Measurements from ENCODE around the gene RASSF1. TPM values are rescaled to one million over a fixed set of nuclear protein-coding genes. Genes with fewer than 3 reads are reported as not detected.

Gene RASSF1
- total and polyA plus RNA-seq, 2 of the 4 experiments (the other 2 are of a cell fraction) = 17.4 to 53.4 TPM

- no peaks in the 10 kb centered on the region for H3K9me1 ChIP-seq (ENCODE audit: insufficient read depth, low read length)
- no peak overlapping the region for H2BK120ac ChIP-seq (ENCODE audit: low read depth, low read length)
- in situ Hi-C loops (cut with MboI; ENCODE audit: low sequenced_read_pairs) (loop anchor here (25.0 kb wide), 3 partner anchors 1061 to 1836 kb away; partner anchors contain the start of genes ABHD14B, GPR62, MANF and PCBP4), dilution Hi-C loops (cut with HindIII; ENCODE audit: low sequenced_read_pairs, unreplicated experiment) (no loop called here), intact Hi-C loops (cut with micrococcal nuclease) (no loop called here)
- no TSS peak for BruUV-seq (replicated peaks)
- no peak overlapping the region for H3K4me2 ChIP-seq (ENCODE audit: low read depth, low read length)
- no peak overlapping the region for H3K56ac ChIP-seq (ENCODE audit: extremely low read depth, insufficient read depth, low read length)
- ChIA-PET CTCF (no interaction called here), POLR2A (ENCODE audit: unreplicated experiment) (no interaction called here)
- H2BK20ac ChIP-seq (ENCODE audit: low read depth, low read length) = no peak overlapping the region
- no peak overlapping the region for H2BK15ac ChIP-seq (ENCODE audit: low read depth, low read length)
- no peak overlapping the region for H3K4ac ChIP-seq (ENCODE audit: low read depth, low read length)
- H3K18ac ChIP-seq (ENCODE audit: low read depth, low read length) = no peak overlapping the region
- H3K4me3 ChIP-seq (ENCODE audit: insufficient read depth, low read depth, low read length) = no peak overlapping the region
- no CpG with 5 or more reads among the region's 8 CpGs for WGBS, 2 experiments (ENCODE audit: extremely low coverage in 2 of 2, insufficient read length in 1 of 2)
- ATAC-seq (ENCODE audit: low read depth) (no peak), DNase-seq (no peak)
- no peak overlapping the region for H3K27ac ChIP-seq (ENCODE audit: insufficient read depth, low read length)
- H3K9ac ChIP-seq (ENCODE audit: low read depth, low read length) = no peak overlapping the region
- H3K4me1 ChIP-seq (ENCODE audit: control insufficient read depth, insufficient read depth, low read length) = peaks cover 16% of the 10 kb centered on the region
- H3K27me3 ChIP-seq (ENCODE audit: control insufficient read depth, insufficient read depth, low read length) = no peaks in the 10 kb centered on the region
- no peak overlapping the region for H4K5ac ChIP-seq (ENCODE audit: low read depth, low read length)
- no peak overlapping the region for H2AK5ac ChIP-seq (ENCODE audit: low read depth, low read length)
- H4K20me1 ChIP-seq (ENCODE audit: insufficient read depth, low read length) = peaks cover 8% of the 10 kb centered on the region
- H2AK9ac ChIP-seq (replicated peaks; ENCODE audit: low read depth, low read length, poor library complexity) = no peak overlapping the region
- TF ChIP-seq CEBPB (IDR thresholded peaks at IDR 0.05; ENCODE audit: low read depth, low read length) = no peak
- no peak for TF ChIP-seq MXI1 (IDR thresholded peaks at IDR 0.05; ENCODE audit: borderline replicate concordance, low read depth, low read length)
- TF ChIP-seq MAZ (IDR thresholded peaks at IDR 0.05; ENCODE audit: borderline replicate concordance, low read depth, low read length) = no peak
- TF ChIP-seq RFX5 (IDR thresholded peaks at IDR 0.05; ENCODE audit: low read depth, low read length) = no peak
- TF ChIP-seq RAD21 (IDR thresholded peaks at IDR 0.05; ENCODE audit: low read length) = no peak
- TF ChIP-seq POLR2A (IDR thresholded peaks at IDR 0.05; ENCODE audit: low read depth, low read length) = no peak
- TF ChIP-seq CTCF (conservative IDR thresholded peaks at IDR 0.05; ENCODE audit: low read depth, low read length) = no peak
- TF ChIP-seq USF2 (IDR thresholded peaks at IDR 0.05; ENCODE audit: low read depth, low read length) = no peak
- no peak for TF ChIP-seq FOS (IDR thresholded peaks at IDR 0.05; ENCODE audit: low read depth, low read length)
- no peak for TF ChIP-seq BHLHE40 (IDR thresholded peaks at IDR 0.05; ENCODE audit: low read depth, low read length)
- TF ChIP-seq CHD1 (IDR thresholded peaks at IDR 0.05; ENCODE audit: low read depth, low read length) = no peak
- no peak for TF ChIP-seq ELK1 (IDR thresholded peaks at IDR 0.05; ENCODE audit: borderline replicate concordance, low read depth, low read length)
- TF ChIP-seq MAFK (IDR thresholded peaks at IDR 0.05; ENCODE audit: low read depth, low read length) = no peak
- TF ChIP-seq RCOR1 (IDR thresholded peaks at IDR 0.05; ENCODE audit: insufficient replicate concordance, low read length) = no peak
- TF ChIP-seq NFE2L2 (IDR thresholded peaks at IDR 0.05; ENCODE audit: low read depth, low read length) = no peak
- TF ChIP-seq SMC3 (IDR thresholded peaks at IDR 0.05; ENCODE audit: low read depth, low read length) = no peak
- H3K23ac ChIP-seq (ENCODE audit: low read depth, low read length) = no peak overlapping the region
- no peak overlapping the region for H2BK5ac ChIP-seq (ENCODE audit: low read depth, low read length, poor library complexity, severe bottlenecking)
- peaks cover 22% of the 10 kb centered on the region for H3K36me3 ChIP-seq (ENCODE audit: control insufficient read depth, insufficient read depth, low read length)
- no peak overlapping the region for H3K14ac ChIP-seq (replicated peaks; ENCODE audit: low read depth, low read length)
- H3K79me1 ChIP-seq (ENCODE audit: low read depth in 1 of 2, low read length in 2 of 2) = peaks cover 23 to 39% of the 10 kb centered on the region in 2 experiments; a peak in 3 of 4 replicates
- no peak overlapping the region for H2AFZ ChIP-seq (replicated peaks; ENCODE audit: low read length, poor library complexity)
- no peaks in the 10 kb centered on the region for H3K9me3 ChIP-seq (ENCODE audit: control insufficient read depth, insufficient read depth, low read length)
- no peak overlapping the region for H4K91ac ChIP-seq (ENCODE audit: insufficient read depth, low read depth, low read length)
- no peak overlapping the region for H4K8ac ChIP-seq (ENCODE audit: low read depth in 2 of 2, low read length in 2 of 2)
Observed at GRCh38 chr3:50326182-50326541, 14.5 kb downstream of the RASSF1 start.

All from IMR-90 (cell line).